ENCODE results near the gene GET4. TPM values are rescaled to one million over a fixed set of nuclear protein-coding genes. Genes with fewer than 3 reads are reported as not detected.
A peak's percentile ranks its signal among the peaks of the same experiment; 100 is the strongest.

The GET4 gene
- total RNA-seq, 1 donor from 2014 or later = 17.2 TPM

DNA sequence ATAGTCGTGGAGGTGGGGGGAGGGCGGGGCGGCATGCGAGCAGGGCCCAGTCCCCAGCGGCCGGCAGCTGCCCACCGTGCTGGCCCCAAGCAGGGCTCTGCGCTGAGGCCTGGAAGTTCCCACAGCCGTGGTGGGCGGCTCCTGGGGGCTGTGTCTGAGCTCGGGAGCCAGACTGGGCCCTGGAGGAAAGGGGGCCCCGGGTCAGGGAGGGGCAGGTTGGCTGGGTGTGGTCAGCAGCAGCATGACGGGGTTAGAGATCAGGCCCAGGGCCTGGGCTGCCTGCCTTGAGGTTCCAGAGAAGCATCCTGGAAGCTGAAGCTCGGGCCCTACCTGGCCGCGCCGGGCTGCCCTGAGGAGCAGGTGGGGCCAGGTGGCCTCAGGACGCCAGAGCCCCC lies 22.1 kb downstream of the GET4 start:
- H3K4me3 ChIP-seq = no peak overlapping the region
- no peaks in the 10 kb centered on the region for H3F3A ChIP-seq (ENCODE audit: low read depth)
- H4K20me1 ChIP-seq (ENCODE audit: low read depth) = peaks cover 10% of the 10 kb centered on the region
- Mint-ChIP-seq H3K9me3 (no peaks in the 10 kb centered on the region), H3K27ac (no peak overlapping the region), H3K36me3 (peaks cover 6% of the 10 kb centered on the region), H3K4me1 (peaks cover 4% of the 10 kb centered on the region), H3K4me3 (no peak overlapping the region), H3K27me3 (ENCODE audit: insufficient read depth, low read depth) (peaks cover 13% of the 10 kb centered on the region)
- no peak overlapping the region for H2AFZ ChIP-seq (replicated peaks)
- H3K27me3 ChIP-seq = no peaks in the 10 kb centered on the region
- no peaks in the 10 kb centered on the region for H3K9me3 ChIP-seq (ENCODE audit: low read depth)
- DNase-seq (ENCODE audit: low spot score) = no peak
- H3K27ac ChIP-seq = no peak overlapping the region
- TF ChIP-seq EZH2 (IDR thresholded peaks at IDR 0.05) = no peak
- TF ChIP-seq, protein P1, sequence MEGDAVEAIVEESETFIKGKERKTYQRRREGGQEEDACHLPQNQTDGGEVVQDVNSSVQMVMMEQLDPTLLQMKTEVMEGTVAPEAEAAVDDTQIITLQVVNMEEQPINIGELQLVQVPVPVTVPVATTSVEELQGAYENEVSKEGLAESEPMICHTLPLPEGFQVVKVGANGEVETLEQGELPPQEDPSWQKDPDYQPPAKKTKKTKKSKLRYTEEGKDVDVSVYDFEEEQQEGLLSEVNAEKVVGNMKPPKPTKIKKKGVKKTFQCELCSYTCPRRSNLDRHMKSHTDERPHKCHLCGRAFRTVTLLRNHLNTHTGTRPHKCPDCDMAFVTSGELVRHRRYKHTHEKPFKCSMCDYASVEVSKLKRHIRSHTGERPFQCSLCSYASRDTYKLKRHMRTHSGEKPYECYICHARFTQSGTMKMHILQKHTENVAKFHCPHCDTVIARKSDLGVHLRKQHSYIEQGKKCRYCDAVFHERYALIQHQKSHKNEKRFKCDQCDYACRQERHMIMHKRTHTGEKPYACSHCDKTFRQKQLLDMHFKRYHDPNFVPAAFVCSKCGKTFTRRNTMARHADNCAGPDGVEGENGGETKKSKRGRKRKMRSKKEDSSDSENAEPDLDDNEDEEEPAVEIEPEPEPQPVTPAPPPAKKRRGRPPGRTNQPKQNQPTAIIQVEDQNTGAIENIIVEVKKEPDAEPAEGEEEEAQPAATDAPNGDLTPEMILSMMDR (IDR thresholded peaks at IDR 0.05) = no peak
- no peak for TF ChIP-seq EZH2phosphoT487 (IDR thresholded peaks at IDR 0.05)
- peaks cover 2% of the 10 kb centered on the region for H3K4me1 ChIP-seq
- H3K79me2 ChIP-seq (ENCODE audit: low read depth) = no peaks in the 10 kb centered on the region
- no peak overlapping the region for H3K9ac ChIP-seq
- H3K36me3 ChIP-seq = no peaks in the 10 kb centered on the region
- H3K4me2 ChIP-seq = no peak overlapping the region

DNA sequence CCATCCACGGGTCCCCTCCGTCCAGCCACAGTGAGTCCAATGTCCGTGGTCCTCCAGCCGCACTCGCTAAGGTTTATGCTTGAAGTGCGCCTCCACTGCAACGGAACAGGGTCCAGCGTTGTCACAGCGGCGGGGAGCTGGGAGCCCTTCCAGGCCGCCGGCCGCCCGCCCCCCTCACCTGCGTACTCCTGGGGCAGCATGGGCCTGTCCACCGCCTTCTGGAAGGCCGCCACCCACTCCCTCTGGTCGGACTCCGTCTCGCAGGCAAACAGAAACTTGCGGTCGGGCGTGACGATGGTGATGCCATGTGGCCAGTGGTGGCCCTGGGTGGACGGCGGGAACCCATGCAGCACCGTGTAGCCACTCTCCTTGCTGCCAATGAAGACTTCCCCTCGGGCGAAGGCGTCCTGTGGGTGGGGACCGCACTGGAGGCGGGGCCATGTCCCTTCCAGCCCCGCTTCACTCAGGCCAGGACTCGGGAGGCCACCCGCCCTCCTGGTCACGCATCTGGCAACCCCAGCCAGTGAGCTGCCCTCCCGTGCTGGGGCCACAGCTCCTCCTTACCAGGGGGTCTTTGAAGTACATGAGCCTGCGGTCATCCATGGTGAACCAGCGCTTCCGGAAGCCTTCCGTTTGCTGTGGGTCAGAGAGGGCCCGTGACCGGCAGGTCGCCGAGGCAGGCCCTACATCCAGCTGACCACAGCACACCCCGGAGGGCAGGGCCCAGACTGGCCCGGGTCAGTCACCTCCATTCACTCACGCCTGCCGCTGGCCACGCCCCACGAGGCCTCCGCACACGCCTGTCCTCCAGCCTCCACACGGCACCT lies 22.7 kb downstream of the GET4 start:
- H3K27ac Mint-ChIP-seq = no peak overlapping the region
- peaks cover 14% of the 10 kb centered on the region for H3K27me3 Mint-ChIP-seq (ENCODE audit: insufficient read depth, low read depth)

DNA sequence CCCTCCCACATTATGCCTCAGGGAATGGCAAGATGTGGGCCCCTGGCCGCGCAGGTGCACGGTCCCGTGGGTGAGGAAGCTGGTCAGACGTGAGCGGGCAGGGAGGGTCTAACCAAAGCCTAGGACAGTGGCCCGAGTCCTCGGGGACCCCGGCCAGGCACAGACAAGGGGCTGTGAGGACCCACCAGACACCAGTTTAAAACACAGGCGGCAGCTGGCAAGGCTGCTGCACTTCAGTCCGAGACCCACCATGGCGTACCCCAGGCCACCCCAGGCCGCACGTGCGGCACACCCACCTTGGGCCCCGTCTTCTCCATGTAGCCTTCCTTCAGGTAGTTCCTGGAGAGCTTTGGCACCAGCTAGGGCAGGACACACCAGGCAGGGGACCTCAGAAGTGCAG lies 23.5 kb downstream of the GET4 start:
- H3K9ac ChIP-seq = no peak overlapping the region
- H3K4me3 ChIP-seq = no peak overlapping the region
- no peaks in the 10 kb centered on the region for H3K79me2 ChIP-seq (ENCODE audit: low read depth)
- Mint-ChIP-seq H3K27ac (no peak overlapping the region), H3K4me1 (peaks cover 4% of the 10 kb centered on the region), H3K36me3 (peaks cover 6% of the 10 kb centered on the region), H3K9me3 (no peaks in the 10 kb centered on the region), H3K4me3 (no peak overlapping the region), H3K27me3 (ENCODE audit: insufficient read depth, low read depth) (peaks cover 16% of the 10 kb centered on the region)
- H3K36me3 ChIP-seq = no peaks in the 10 kb centered on the region
- peaks cover 10% of the 10 kb centered on the region for H3K27me3 ChIP-seq
- no peak for DNase-seq (ENCODE audit: low spot score)
- H4K20me1 ChIP-seq (ENCODE audit: low read depth) = peaks cover 10% of the 10 kb centered on the region
- no peaks in the 10 kb centered on the region for H3K9me3 ChIP-seq (ENCODE audit: low read depth)
- H2AFZ ChIP-seq (replicated peaks) = no peak overlapping the region
- TF ChIP-seq EZH2phosphoT487 (IDR thresholded peaks at IDR 0.05) (no peak), EZH2 (IDR thresholded peaks at IDR 0.05) (no peak)
- TF ChIP-seq, protein P1 (IDR thresholded peaks at IDR 0.05) = no peak
- H3F3A ChIP-seq (ENCODE audit: low read depth) = no peaks in the 10 kb centered on the region
- no peak overlapping the region for H3K27ac ChIP-seq
- no peak overlapping the region for H3K4me2 ChIP-seq
- H3K4me1 ChIP-seq = peaks cover 2% of the 10 kb centered on the region

More for the DNA sequence above, 22.7 kb downstream of the GET4 start:
- Histone ChIP-seq H3K4me1 (peaks cover 2% of the 10 kb centered on the region), H3K4me2 (no peak overlapping the region), H3K79me2 (ENCODE audit: low read depth) (no peaks in the 10 kb centered on the region), H3F3A (ENCODE audit: low read depth) (no peaks in the 10 kb centered on the region), H2AFZ (replicated peaks) (no peak overlapping the region), H3K4me3 (no peak overlapping the region), H3K36me3 (no peaks in the 10 kb centered on the region), H4K20me1 (ENCODE audit: low read depth) (peaks cover 10% of the 10 kb centered on the region), H3K27me3 (peaks cover 2% of the 10 kb centered on the region), H3K27ac (no peak overlapping the region), H3K9ac (no peak overlapping the region), H3K9me3 (ENCODE audit: low read depth) (no peaks in the 10 kb centered on the region)
- DNase-seq (ENCODE audit: low spot score) = peak; percentile 31
- Mint-ChIP-seq H3K4me3 (no peak overlapping the region), H3K4me1 (peaks cover 4% of the 10 kb centered on the region), H3K9me3 (no peaks in the 10 kb centered on the region), H3K36me3 (peaks cover 6% of the 10 kb centered on the region)
- TF ChIP-seq, protein P1 (IDR thresholded peaks at IDR 0.05) = no peak
- TF ChIP-seq EZH2phosphoT487 (IDR thresholded peaks at IDR 0.05) (no peak), EZH2 (IDR thresholded peaks at IDR 0.05) (no peak)
